Fibroblast of lung (primary cell): ENCODE data around the gene FARP1. TPM values are rescaled to one million over a fixed set of nuclear protein-coding genes. Genes with fewer than 3 reads are reported as not detected.

ENCODE experiments used
- DNase-seq, 2 donors: peaks; one replicate each; pipeline versions ENCODE4 v3.0.0 to v3.0.0-alpha.2; 2010; ENCODE audit warnings: low read depth in 2 of 2
- H2AFZ ChIP-seq: 2 replicates; pipeline ENCODE4 v1.5.1; 2012; ENCODE audit warnings: low read length, control low read depth, inconsistent platforms
- H3K27ac ChIP-seq: 2 replicates; pipeline ENCODE4 v1.5.1; 2011; ENCODE audit warnings: low read length, control low read depth; ENCODE audit not compliant: insufficient read depth
- H3K27me3 ChIP-seq: 2 replicates; pipeline ENCODE4 v1.5.1; 2011; ENCODE audit warnings: mild to moderate bottlenecking, low read length; ENCODE audit not compliant: control insufficient read depth, insufficient read depth
- H3K36me3 ChIP-seq: 2 replicates; pipeline ENCODE4 v1.5.1; 2011; ENCODE audit warnings: low read length; ENCODE audit not compliant: control insufficient read depth, insufficient read depth
- H3K4me1 ChIP-seq: 2 replicates; pipeline ENCODE4 v1.5.1; 2011; ENCODE audit warnings: low read length; ENCODE audit not compliant: control insufficient read depth, insufficient read depth; ENCODE audit errors: extremely low read depth
- H3K4me2 ChIP-seq: 2 replicates; pipeline ENCODE4 v1.5.1; 2011; ENCODE audit warnings: low read length, control low read depth; ENCODE audit not compliant: insufficient read depth; ENCODE audit errors: extremely low read depth
- H3K4me3 ChIP-seq, 4 experiments: fragments of 200-600 bp in 1 of 4; sonication (generic) in 1 of 4; replicated peaks in 1 of 4; 2 replicates each; pipeline ENCODE4 v1.5.1; 2011 to 2016; ENCODE audit warnings: low read length in 4 of 4, low read depth in 3 of 4, mild to moderate bottlenecking in 3 of 4, control low read depth in 2 of 4, inconsistent platforms in 1 of 4, mixed read lengths in 1 of 4; ENCODE audit not compliant: insufficient read depth in 1 of 4; ENCODE audit errors: control extremely low read depth in 1 of 4
- H3K79me2 ChIP-seq: 2 replicates; pipeline ENCODE4 v1.5.1; 2012; ENCODE audit warnings: mild to moderate bottlenecking, low read length, inconsistent platforms; ENCODE audit not compliant: control insufficient read depth, insufficient read depth
- H3K9ac ChIP-seq: 2 replicates; pipeline ENCODE4 v1.5.1; 2011; ENCODE audit warnings: mild to moderate bottlenecking, low read length, control low read depth; ENCODE audit not compliant: insufficient read depth
- H3K9me3 ChIP-seq: 2 replicates; pipeline ENCODE4 v1.5.1; 2012; ENCODE audit warnings: low read depth, low read length; ENCODE audit not compliant: control insufficient read depth, insufficient read depth
- H4K20me1 ChIP-seq: 2 replicates; pipeline ENCODE4 v1.5.1; 2011; ENCODE audit warnings: low read length; ENCODE audit not compliant: control insufficient read depth, insufficient read depth; ENCODE audit errors: extremely low read depth
- CTCF ChIP-seq, 2 donors: IDR thresholded peaks in 1 of 2; conservative IDR thresholded peaks in 1 of 2; 1 replicate in 1 of 2; 2 replicates in 1 of 2; pipeline ENCODE4 v1.5.1; 2011 to 2012; ENCODE audit warnings: low read length in 2 of 2, control low read depth in 1 of 2, inconsistent platforms in 1 of 2, low read depth in 1 of 2, mild to moderate bottlenecking in 1 of 2
- EZH2 ChIP-seq: IDR thresholded peaks from 2 replicates; pipeline ENCODE4 v1.5.1; 2012; ENCODE audit warnings: low read length, control low read depth, mild to moderate bottlenecking; ENCODE audit errors: missing control alignments
- polyA plus RNA-seq, 2 donors: library from polyadenylated mRNA; depleted of rRNA in 1 of 2; stranded (reverse) in 1 of 2; unstranded in 1 of 2; fragments of >200 nt; gene quantifications; 2 replicates each; pipeline ENCODE4 v1.2.1, GENCODE V29; 2011 to 2012; ENCODE audit warnings: missing spikeins in 1 of 2
- total RNA-seq: library from RNA; depleted of rRNA; stranded (reverse); fragments of >200 nt; gene quantifications from 2 replicates; pipeline ENCODE4 v1.2.1, GENCODE V29; 2014

Gene FARP1
- total and polyA plus RNA-seq, 2 donors (not counting 1 experiment from before 2014, with no cell fraction given): 50.9 to 199 TPM

GRCh38 chr13:98462241-98462882 lies 319.5 kb downstream of the FARP1 start:
- TF ChIP-seq EZH2: no peak
- no peak for TF ChIP-seq CTCF (conservative IDR thresholded peaks at IDR 0.05 in 1 of 2, IDR thresholded peaks at IDR 0.05 in 1 of 2; ENCODE audit: low read depth in 1 of 2, low read length in 2 of 2)
- H3K27ac ChIP-seq: no peak overlapping the region
- H3K4me1 ChIP-seq: no peaks in the 10 kb centered on the region
- H3K79me2 ChIP-seq: peaks cover 18% of the 10 kb centered on the region
- no peak for DNase-seq
- H2AFZ ChIP-seq: no peak overlapping the region
- H3K9me3 ChIP-seq: no peaks in the 10 kb centered on the region
- H3K9ac ChIP-seq: no peak overlapping the region
- H3K4me3 ChIP-seq: no peak overlapping the region
- H3K4me2 ChIP-seq: no peak overlapping the region
- no peaks in the 10 kb centered on the region for H3K27me3 ChIP-seq
- no peaks in the 10 kb centered on the region for H4K20me1 ChIP-seq
- peaks cover 26% of the 10 kb centered on the region for H3K36me3 ChIP-seq

- no peak for DNase-seq
- Histone ChIP-seq H3K27ac (no peak overlapping the region), H3K4me2 (no peak overlapping the region), H3K9me3 (no peaks in the 10 kb centered on the region), H3K79me2 (peaks cover 18% of the 10 kb centered on the region), H3K27me3 (no peaks in the 10 kb centered on the region), H3K4me1 (no peaks in the 10 kb centered on the region), H3K36me3 (peaks cover 27% of the 10 kb centered on the region), H2AFZ (no peak overlapping the region), H3K4me3 (no peak overlapping the region), H3K9ac (no peak overlapping the region), H4K20me1 (no peaks in the 10 kb centered on the region)
- TF ChIP-seq CTCF (conservative IDR thresholded peaks at IDR 0.05 in 1 of 2, IDR thresholded peaks at IDR 0.05 in 1 of 2; ENCODE audit: low read depth in 1 of 2, low read length in 2 of 2) (no peak), EZH2 (no peak)
These were observed 320.1 kb downstream of the FARP1 start for GRCh38 chr13:98462946-98463345.

GRCh38 chr13:98466634-98467236 lies 323.8 kb downstream of the FARP1 start:
- no peaks in the 10 kb centered on the region for H3K27me3 ChIP-seq
- peaks cover 18% of the 10 kb centered on the region for H3K79me2 ChIP-seq
- peaks cover 14% of the 10 kb centered on the region for H3K36me3 ChIP-seq
- H4K20me1 ChIP-seq: no peaks in the 10 kb centered on the region
- no peak overlapping the region for H2AFZ ChIP-seq
- no peak overlapping the region for H3K4me3 ChIP-seq
- H3K4me2 ChIP-seq: no peak overlapping the region
- H3K9me3 ChIP-seq: no peaks in the 10 kb centered on the region
- no peaks in the 10 kb centered on the region for H3K4me1 ChIP-seq
- H3K9ac ChIP-seq: no peak overlapping the region
- TF ChIP-seq EZH2 (no peak), CTCF (conservative IDR thresholded peaks at IDR 0.05 in 1 of 2, IDR thresholded peaks at IDR 0.05 in 1 of 2; ENCODE audit: low read depth in 1 of 2, low read length in 2 of 2) (peak; percentile 62 to 77)
- DNase-seq: peak; percentile 57 to 59
- H3K27ac ChIP-seq: no peak overlapping the region
